AG10803 (cell line): ENCODE measurements around the gene ADGRF1.

Experiments
- DNase-seq: peaks from one replicate; pipeline ENCODE4 v3.0.0; 2010; ENCODE audit warnings: low read depth
- H3K4me3 ChIP-seq: 2 replicates; pipeline ENCODE4 v1.5.1; 2011; ENCODE audit warnings: mild to moderate bottlenecking, low read length, control low read depth
- CTCF ChIP-seq: conservative IDR thresholded peaks from 2 replicates; pipeline ENCODE4 v1.5.1; 2011; ENCODE audit warnings: mild to moderate bottlenecking, low read length, control low read depth, inconsistent platforms

Gene ADGRF1

DNA sequence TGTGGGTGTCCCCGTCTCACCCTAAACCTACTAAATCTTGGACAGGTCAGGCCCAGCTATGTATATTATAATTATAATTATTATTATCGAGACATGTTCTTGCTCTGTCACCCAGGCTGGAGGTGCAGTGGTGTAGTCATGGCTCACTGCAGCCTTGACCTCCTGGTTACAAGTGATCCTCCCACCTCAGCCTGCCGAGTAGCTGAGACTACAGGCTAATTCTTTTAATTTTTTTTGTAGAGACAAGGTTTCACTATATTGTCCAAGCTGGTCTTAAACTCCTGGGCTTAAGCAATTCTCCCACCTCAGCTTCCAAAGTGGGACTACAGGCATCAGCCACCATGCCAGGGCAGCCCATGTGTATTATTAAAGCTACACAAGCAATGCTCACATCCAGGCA lies 10.5 kb downstream of the ADGRF1 start:
- no peak for TF ChIP-seq CTCF
- no peak for DNase-seq
- H3K4me3 ChIP-seq: no peak overlapping the region

DNA sequence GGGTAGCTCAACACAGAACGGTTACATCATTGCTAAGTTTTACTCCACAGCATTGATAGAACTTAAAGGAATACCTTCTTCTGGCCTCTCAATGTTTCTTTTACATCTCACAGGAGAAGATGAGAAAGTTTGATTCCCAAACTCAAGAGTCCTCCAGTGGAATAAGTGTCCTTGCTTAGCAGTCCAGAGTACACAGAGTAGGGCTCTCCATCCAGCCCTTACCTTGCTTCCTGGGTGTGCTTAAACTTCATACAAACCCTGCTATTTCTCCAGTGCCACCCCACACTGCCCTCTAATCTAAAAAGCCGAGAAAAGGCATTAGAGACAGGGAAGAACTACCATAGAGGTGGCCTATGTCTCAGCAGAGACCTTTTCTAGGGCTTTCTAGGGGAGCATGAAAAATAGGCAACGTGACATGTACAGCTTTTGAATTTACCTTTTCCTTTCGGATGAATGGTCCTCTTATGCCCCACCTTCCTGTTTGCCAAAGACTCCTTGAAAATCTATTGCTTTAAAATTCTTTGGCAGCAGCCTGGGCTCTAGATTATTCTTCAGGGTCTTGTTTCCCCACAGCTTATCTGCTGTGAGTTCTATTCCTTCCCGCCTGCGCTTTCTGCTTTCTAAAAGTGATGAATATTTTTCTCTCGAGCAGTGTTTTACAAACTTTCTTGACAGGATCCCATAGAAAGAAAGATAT lies 12.1 kb downstream of the ADGRF1 start:
- TF ChIP-seq CTCF: no peak
- DNase-seq: no peak
- H3K4me3 ChIP-seq: no peak overlapping the region

- H3K4me3 ChIP-seq: no peak overlapping the region
- TF ChIP-seq CTCF: no peak
- DNase-seq: no peak
Observed at GRCh38 chr6:47028835-47029360, 13.2 kb downstream of the ADGRF1 start.

DNA sequence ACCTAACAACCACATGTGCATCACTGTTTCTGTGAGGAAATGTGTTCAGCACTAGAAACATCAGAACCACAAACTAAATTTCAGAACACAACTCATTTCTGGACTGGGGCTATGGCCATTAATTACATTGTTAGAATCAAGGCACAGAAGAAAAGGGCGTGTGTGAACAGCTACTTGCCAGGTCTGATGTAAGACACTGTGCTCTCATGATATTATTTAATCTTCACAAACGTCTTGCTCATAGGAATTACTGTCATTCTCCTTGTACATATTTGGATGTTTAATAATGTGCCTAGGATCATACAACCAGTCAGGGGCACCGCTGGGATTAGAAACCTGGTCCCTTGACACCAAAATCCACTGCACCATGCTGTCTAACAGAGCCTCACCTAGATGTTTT lies 14.8 kb downstream of the ADGRF1 start:
- no peak for TF ChIP-seq CTCF
- H3K4me3 ChIP-seq: no peak overlapping the region
- DNase-seq: peak; percentile 6

DNA sequence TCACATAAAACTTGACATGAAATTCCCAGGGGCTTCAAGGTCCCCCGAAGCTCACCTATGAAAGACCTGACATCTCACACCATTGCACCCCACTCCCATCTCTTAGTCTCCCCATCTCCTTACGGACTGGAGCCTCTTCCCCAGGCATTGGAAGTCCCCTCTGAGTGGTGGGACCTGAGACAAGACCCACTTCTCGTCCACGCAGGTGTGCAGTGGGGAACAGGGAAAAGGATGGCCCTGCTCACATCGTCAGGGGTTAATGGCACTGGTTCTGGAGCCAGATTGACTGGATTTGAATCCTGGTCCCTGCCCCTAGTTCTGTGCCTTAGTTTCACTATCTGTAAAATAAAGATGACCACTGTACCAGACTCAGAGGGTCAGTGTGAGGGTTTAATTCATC lies 15.5 kb downstream of the ADGRF1 start:
- no peak for TF ChIP-seq CTCF
- DNase-seq: no peak
- no peak overlapping the region for H3K4me3 ChIP-seq

GRCh38 chr6:47023573-47023972 lies 18.6 kb downstream of the ADGRF1 start:
- DNase-seq: no peak
- no peak overlapping the region for H3K4me3 ChIP-seq
- no peak for TF ChIP-seq CTCF

DNA sequence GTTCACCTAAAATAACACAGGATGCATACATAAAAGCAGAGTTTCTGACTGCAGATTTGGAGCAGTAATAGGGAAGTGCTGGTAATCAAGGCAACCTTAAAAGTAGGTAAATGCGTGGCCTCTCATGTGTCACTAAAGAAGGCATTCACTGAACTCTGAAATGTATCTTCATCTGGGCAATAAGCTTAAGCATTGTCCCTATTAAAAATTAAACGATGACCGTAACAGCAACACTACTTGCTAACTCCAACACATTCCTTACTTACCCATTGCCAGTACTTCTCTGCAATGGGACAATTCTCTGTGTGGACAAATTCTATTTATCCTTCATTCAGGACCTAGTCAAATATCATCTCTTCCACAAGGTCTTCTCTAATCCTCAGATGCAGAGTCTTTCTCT lies 19.9 kb downstream of the ADGRF1 start:
- no peak for DNase-seq
- no peak for TF ChIP-seq CTCF
- no peak overlapping the region for H3K4me3 ChIP-seq
